ENCODE measurements around the gene FIBP. TPM values are rescaled to one million over a fixed set of nuclear protein-coding genes. Genes with fewer than 3 reads are reported as not detected.

The FIBP gene
- total RNA-seq, 1 donor from 2014 or later, result 67.4 TPM

DNA sequence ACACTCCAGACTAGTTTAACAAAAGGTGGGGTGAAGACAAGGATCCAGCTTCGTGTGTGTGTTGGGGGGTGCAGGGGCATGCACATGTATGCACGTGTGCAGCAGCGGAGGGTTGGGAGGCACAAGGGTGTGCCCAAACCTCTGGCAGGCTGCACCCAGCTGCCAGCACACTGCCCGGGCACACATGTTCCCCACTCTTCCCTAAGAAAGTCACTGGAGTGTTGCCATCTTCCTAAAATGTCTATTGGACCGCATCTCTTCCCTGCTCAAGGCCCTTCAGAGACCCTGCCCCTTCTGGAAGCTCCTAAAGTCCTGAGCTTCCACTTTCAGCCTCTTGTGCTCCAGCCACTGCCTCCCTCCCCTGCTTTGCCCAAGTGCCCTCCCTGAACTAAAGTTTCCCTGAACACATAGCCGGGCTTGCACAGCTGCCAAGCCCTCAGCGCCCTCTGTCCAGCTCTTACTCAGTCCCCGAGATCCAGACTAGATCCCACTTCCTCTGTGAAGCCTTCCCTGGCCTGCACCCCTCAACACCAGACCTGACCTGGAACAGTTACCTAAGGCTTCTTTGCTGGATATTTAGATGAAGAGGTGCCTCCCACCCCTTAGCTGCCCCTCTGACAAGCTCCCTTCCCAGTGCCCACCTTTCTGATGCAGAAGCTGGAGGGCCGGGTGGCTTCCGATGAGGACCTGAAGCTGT is 36.3 kb downstream of the FIBP start:
- peaks cover 40% of the 10 kb centered on the region for H3K79me2 ChIP-seq (ENCODE audit: insufficient read depth, low read length)
- no peak overlapping the region for H3K9ac ChIP-seq (ENCODE audit: low read length)
- no peak overlapping the region for H3K4me2 ChIP-seq (ENCODE audit: low read length)
- FAIRE-seq (no peak), DNase-seq (ENCODE audit: low read depth) (no peak)
- peaks cover 65% of the 10 kb centered on the region for H4K20me1 ChIP-seq (ENCODE audit: insufficient read depth, low read length)
- no peak overlapping the region for H2AFZ ChIP-seq (ENCODE audit: low read depth, low read length)
- H3K36me3 ChIP-seq (ENCODE audit: insufficient read depth, low read length), result peaks cover 37% of the 10 kb centered on the region
- peak overlapping the region; percentile 88 for H3K27ac Mint-ChIP-seq (ENCODE audit: unreplicated experiment)
- peak overlapping the region; percentile 57 for H3K4me3 Mint-ChIP-seq (ENCODE audit: unreplicated experiment)
- peaks cover 13% of the 10 kb centered on the region for H3K4me1 ChIP-seq (ENCODE audit: insufficient read depth, low read length)
- no peak overlapping the region for H3K4me3 ChIP-seq (ENCODE audit: insufficient read depth, low read depth, low read length)
- no peaks in the 10 kb centered on the region for H3K9me3 Mint-ChIP-seq (ENCODE audit: unreplicated experiment)
- H3K4me1 Mint-ChIP-seq (ENCODE audit: low read depth, unreplicated experiment), result peaks cover 44% of the 10 kb centered on the region
- peaks cover 43% of the 10 kb centered on the region for H3K36me3 Mint-ChIP-seq (ENCODE audit: low read depth, unreplicated experiment)
- H3K9me3 ChIP-seq (ENCODE audit: insufficient read depth, low read depth, low read length), result no peaks in the 10 kb centered on the region
- no peaks in the 10 kb centered on the region for H3K27me3 ChIP-seq (ENCODE audit: insufficient read depth, low read length)
- no peak overlapping the region for H3K27ac ChIP-seq (ENCODE audit: low read depth, low read length)
- peaks cover 4% of the 10 kb centered on the region for H3K27me3 Mint-ChIP-seq (ENCODE audit: low read depth, unreplicated experiment)
- TF ChIP-seq EZH2 (IDR thresholded peaks at IDR 0.05; ENCODE audit: insufficient read depth, low read length), result no peak
- TF ChIP-seq CTCF (IDR thresholded peaks at IDR 0.05; ENCODE audit: insufficient read depth, low read depth, low read length), result no peak

DNA sequence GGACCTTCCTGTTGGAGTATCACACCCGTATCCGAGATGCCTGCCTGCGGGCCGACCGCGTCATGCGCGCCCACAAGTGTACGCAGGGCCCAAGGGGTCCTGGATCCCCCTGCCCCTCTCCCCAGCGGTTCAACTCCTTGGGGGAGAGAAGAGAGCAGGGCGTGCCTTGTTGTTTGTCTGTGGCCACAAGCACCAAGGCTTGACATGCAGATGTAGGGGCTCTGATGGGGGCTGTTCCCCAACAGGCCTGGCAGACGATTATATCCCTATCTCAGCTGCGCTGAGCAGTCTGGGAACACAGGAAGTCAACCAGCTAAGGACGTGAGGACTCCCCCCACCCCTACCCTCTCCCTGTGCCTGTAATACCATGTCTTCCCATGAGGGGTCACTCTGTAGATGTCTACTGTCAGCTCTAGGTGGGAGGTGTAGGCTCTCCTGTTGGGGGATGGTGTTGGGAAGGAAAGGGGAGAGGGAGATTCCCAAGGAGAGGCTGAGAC is 37.1 kb downstream of the FIBP start:
- FAIRE-seq, result no peak
- TF ChIP-seq CTCF (IDR thresholded peaks at IDR 0.05; ENCODE audit: insufficient read depth, low read depth, low read length) (peak; percentile 52), EZH2 (IDR thresholded peaks at IDR 0.05; ENCODE audit: insufficient read depth, low read length) (no peak)
- H3K9me3 Mint-ChIP-seq (ENCODE audit: unreplicated experiment), result no peaks in the 10 kb centered on the region
- Histone ChIP-seq H3K4me1 (ENCODE audit: insufficient read depth, low read length) (peaks cover 9% of the 10 kb centered on the region), H3K4me2 (ENCODE audit: low read length) (no peak overlapping the region), H3K36me3 (ENCODE audit: insufficient read depth, low read length) (peaks cover 31% of the 10 kb centered on the region), H3K9ac (ENCODE audit: low read length) (no peak overlapping the region), H4K20me1 (ENCODE audit: insufficient read depth, low read length) (peaks cover 57% of the 10 kb centered on the region), H2AFZ (ENCODE audit: low read depth, low read length) (no peak overlapping the region), H3K9me3 (ENCODE audit: insufficient read depth, low read depth, low read length) (no peaks in the 10 kb centered on the region), H3K27ac (ENCODE audit: low read depth, low read length) (no peak overlapping the region), H3K79me2 (ENCODE audit: insufficient read depth, low read length) (peaks cover 32% of the 10 kb centered on the region), H3K4me3 (ENCODE audit: insufficient read depth, low read depth, low read length) (no peak overlapping the region), H3K27me3 (ENCODE audit: insufficient read depth, low read length) (no peaks in the 10 kb centered on the region)
- H3K27ac Mint-ChIP-seq (ENCODE audit: unreplicated experiment), result peak overlapping the region; percentile 88
- peaks cover 4% of the 10 kb centered on the region for H3K27me3 Mint-ChIP-seq (ENCODE audit: low read depth, unreplicated experiment)
- no peak for DNase-seq (ENCODE audit: low read depth)
- H3K4me3 Mint-ChIP-seq (ENCODE audit: unreplicated experiment), result no peak overlapping the region
- peaks cover 37% of the 10 kb centered on the region for H3K36me3 Mint-ChIP-seq (ENCODE audit: low read depth, unreplicated experiment)
- H3K4me1 Mint-ChIP-seq (ENCODE audit: low read depth, unreplicated experiment), result peaks cover 40% of the 10 kb centered on the region
